HG02840 (cell line): ENCODE measurements around the gene CNPY4.
A peak's percentile ranks its signal among the peaks of the same experiment; 100 is the strongest.

Experiments
- ATAC-seq: cut with Tn5 transposase; IDR thresholded peaks from one replicate; pipeline ENCODE4 v1.9.1; 2021; ENCODE audit warnings: mild to moderate bottlenecking, moderate library complexity, moderate number of reproducible peaks; ENCODE audit not compliant: unreplicated experiment, low FRiP score

CNPY4 gene

DNA sequence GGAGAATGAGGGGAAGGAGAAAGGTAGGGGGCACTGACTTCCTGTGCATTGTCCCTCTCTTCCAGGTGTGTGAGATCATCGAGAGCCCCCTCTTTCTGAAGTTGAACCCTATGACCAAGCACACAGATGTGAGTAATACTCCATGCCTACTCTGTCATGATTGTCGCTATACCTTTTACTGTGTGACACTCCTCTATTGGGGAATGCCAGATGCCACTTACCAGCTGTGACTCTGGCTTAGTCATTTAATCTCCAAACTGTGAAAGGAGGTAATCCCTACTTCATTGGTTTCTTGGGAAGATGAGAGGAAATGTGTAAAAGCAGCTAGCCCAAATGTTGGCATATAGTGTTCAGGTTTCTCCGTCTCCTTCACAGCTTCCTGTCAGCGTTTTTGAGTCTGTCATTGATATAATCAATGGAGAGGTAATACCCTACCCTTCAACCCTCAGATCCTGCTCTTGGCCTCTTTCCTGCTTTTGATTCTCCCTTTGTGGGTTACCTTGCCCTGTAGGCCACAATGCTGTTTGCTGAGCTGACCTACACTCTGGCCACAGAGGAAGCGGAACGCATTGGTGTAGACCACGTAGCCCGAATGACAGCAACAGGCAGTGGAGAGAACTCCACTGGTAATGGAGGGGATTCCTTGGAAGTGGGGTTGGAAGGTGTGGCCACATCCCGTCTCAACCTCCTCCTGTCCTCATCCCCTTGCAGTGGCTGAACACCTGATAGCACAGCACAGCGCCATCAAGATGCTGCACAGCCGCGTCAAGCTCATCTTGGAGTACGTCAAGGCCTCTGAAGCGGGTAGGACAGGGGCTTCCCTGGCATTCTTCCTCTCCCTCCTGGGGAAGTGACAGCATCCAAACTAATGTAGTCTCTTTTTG lies 28.7 kb upstream of the CNPY4 start:
- no peak for ATAC-seq

- no peak for ATAC-seq
Measured at GRCh38 chr7:100091411-100092181, 27.8 kb upstream of the CNPY4 start.

DNA sequence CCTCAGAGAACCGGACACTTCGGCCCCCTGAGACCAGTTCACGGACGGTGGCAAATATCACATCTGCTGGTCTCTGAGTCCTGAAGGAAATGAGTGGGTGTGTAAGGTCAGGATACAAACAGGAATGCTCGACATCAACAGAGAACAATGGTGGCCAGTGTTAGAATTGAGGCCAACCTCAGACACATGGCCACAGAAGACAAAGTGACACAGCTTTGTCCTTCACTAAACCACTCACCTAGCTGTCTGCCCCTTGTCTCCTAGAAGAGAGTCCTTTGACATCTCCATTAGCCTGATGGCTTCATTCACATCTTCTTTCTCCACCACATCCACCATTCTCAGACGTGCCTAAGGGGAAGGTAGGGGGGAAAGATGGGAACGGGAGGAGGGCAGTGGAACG lies 26.4 kb upstream of the CNPY4 start:
- ATAC-seq = no peak

GRCh38 chr7:100093498-100093897 lies 25.9 kb upstream of the CNPY4 start:
- no peak for ATAC-seq

GRCh38 chr7:100093925-100094486 lies 25.4 kb upstream of the CNPY4 start:
- no peak for ATAC-seq

DNA sequence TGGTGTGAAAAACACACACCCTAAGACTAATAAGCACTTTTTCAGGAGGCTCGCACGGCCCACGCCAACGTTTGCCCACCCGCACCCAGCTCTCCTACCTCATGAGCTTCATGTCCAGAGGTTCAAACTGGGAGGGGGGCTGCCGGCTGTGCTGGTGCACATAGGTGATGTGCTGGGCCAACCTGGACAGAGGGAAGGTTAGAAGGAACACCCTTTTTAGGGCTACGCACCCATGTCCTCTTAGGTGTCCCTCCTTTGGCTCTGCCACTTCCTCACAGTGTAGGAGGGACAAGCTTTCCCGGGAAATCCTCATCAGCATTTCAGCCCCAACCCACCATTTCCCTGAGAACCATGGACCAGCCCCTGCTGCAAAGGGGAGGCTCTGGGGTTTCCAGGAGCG lies 24.1 kb upstream of the CNPY4 start:
- no peak for ATAC-seq

DNA sequence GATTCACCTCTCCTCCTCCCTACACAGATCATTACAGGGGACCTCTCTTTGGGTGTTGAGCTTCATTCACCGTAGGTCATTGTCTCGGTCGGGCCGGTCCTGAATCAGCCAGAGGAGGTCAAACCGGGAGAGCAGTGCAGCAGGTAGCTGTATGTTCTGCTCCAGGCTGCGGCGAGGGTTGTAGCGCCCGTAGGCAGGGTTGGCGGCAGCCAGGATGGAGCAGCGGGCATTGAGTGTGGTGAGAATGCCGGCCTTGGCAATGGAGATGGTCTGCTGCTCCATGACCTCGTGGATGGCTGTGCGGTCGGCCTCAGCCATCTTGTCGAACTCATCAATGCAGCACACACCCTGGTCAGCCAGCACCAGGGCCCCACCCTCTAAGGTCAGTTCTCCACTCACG lies 23.7 kb upstream of the CNPY4 start:
- ATAC-seq = no peak

GRCh38 chr7:100098913-100099312 lies 20.5 kb upstream of the CNPY4 start:
- no peak for ATAC-seq

DNA sequence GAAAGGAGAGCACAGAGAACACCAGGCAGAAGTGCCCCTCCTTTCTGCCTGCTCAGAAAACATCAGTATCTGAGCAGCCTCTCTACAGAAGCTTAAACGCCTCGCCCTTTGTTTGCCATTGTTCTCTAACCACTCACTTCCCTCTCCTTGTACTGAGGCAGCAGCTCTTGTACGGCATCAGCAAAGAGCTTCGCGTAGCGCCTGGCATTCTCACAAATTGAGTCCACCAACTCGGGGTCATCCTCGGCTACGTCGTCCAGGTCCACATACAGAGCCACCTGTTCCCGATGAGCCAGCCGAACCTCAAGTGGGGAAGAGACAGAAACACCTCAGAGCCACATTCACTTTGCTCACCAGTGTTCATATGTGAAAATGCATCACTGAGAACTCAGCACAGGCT lies 20.0 kb upstream of the CNPY4 start:
- ATAC-seq = no peak

GRCh38 chr7:100100420-100101015 lies 18.9 kb upstream of the CNPY4 start:
- peak; percentile 71 for ATAC-seq

GRCh38 chr7:100101016-100101862 lies 18.2 kb upstream of the CNPY4 start, which contains the start of the genes AP4M1 and MCM7:
Gene AP4M1 (plus strand): TSS chr7:100101643. CDS start chr7:100101715, 72 bp downstream.
Gene MCM7 (minus strand): TSS chr7:100101397. CDS start chr7:100101294, 103 bp downstream.
- ATAC-seq = peak; percentile 73

- ATAC-seq = no peak
Measured at GRCh38 chr7:100102950-100103840, 16.2 kb upstream of the CNPY4 start.

GRCh38 chr7:100105534-100105933 lies 13.9 kb upstream of the CNPY4 start:
- ATAC-seq = no peak

DNA sequence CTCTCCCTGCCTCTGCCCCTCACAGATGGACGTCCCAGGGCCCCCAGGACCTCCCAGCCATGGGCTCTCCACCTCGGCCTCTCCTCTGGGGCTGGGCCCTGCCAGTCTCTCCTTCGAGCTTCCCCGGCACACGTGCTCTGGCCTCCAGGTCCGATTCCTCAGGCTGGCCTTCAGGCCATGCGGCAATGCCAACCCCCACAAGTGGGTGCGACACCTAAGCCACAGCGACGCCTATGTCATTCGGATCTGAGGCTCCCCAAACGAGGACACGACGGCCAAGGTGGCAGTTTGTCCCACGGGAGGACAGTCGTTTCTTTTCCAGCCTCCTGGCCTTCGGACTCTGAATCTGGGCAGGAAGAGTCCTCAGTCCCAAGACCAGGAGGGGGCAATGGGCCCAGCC lies 12.8 kb upstream of the CNPY4 start:
- ATAC-seq = no peak

DNA sequence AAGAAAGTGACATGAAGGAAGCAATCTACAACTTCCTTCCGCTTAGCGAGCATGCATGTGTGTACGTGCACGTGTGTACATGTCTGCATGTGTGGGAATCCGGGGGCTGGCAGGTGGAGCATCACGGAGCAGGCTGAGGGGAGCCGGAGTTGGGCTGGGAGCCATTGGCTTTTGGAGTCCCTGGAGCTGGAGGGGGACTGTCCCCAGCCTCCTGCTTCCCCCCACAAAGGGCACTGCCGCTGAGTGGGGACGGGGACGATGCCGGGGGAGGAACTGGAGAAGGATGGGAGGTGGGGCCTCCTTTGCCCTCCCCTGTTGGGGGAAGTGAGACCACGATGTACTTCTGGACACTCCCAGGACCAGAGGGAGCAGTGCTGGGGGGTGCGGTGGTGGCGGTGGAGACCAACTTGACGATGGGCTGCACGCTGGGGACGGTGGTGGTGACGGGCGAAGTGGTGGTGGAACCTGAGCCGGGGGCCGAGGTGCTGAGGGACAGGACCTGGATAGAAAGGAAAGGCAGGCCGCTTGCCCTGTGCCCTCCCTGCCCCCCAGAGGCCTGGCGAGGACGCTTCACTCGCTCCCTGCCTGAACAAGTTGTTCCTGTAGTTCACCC lies 12.2 kb upstream of the CNPY4 start:
- no peak for ATAC-seq

DNA sequence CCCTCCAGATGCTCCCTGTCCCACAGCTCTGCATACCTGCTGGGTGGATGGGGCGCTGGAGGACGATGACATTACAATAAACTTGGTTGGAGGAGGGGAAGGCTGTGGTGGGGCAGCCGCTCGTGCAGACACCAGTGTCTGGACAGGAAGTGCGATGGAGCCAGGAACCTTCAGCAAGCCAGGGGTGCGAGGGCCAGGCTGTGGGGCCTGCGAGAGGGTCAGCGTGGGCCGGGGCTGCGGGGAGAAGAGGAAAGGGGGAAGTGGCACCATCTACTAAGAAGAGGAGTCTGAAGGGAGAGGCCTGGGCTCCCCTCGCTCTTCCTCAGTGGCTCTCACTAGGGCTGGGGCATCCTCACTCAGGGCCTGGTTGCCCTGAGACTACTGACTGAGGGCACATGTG lies 11.5 kb upstream of the CNPY4 start:
- ATAC-seq = no peak

GRCh38 chr7:100109521-100110163 lies 9.8 kb upstream of the CNPY4 start:
- no peak for ATAC-seq

DNA sequence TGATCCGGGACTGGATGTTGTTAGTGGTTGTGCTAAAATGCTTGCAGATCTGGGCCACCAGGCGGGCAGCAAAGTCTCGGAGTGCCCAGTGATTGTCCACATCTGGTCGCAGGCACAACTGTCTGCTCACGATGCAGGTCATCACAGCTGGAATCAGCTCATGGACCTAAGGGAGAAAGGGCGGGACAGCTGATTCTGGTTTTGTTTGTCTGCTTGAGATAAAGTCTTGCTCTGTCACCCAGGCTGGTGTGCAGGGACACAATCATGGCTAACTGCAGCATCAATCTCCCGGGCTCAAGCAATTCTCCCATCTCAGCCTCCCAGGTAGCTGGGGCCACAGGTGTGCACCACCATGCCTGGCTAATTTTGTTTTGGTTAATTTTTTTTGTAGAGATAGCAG lies 8.3 kb upstream of the CNPY4 start:
- ATAC-seq = no peak
